ENCODE measurements around the gene ABCA10.

The ABCA10 gene

DNA sequence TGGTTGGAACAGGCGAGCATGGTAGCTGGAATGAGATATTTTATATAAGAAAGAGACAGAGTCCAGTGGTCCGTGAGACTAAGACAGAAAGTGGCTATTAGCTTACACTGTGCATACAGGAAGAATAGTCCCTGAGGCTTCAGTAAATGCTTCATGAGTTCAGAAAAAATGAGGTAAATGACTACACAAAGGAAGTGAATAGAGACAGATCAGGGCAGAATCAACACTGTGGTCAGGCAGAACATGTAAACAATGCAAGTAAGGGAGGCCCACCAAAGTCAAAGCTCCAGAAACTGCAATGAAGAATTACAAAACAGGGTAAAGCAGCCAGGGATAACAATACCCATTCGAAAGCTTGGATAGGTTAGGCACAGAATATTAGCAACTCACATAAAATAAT is 4.8 kb downstream of the ABCA10 start:
- no peak overlapping the region for H2AFZ ChIP-seq (ENCODE audit: low read length)
- peaks cover 6% of the 10 kb centered on the region for H3K4me1 ChIP-seq (ENCODE audit: insufficient read depth, low read length, severe bottlenecking)
- H3F3A ChIP-seq (ENCODE audit: insufficient read depth, low read length), result no peaks in the 10 kb centered on the region
- H3K9me2 ChIP-seq (ENCODE audit: low read depth, low read length), result no peaks in the 10 kb centered on the region
- no peak overlapping the region for H3K4me2 ChIP-seq (ENCODE audit: low read length)
- H3K79me2 ChIP-seq (ENCODE audit: insufficient read depth, low read length), result no peaks in the 10 kb centered on the region
- H3K4me3 ChIP-seq (ENCODE audit: low read depth, low read length, poor library complexity, severe bottlenecking), result no peak overlapping the region
- no peaks in the 10 kb centered on the region for H3K9me3 ChIP-seq (ENCODE audit: low read length)
- H3K27ac ChIP-seq (ENCODE audit: low read depth, low read length, poor library complexity, severe bottlenecking), result no peak overlapping the region
- H3K36me3 ChIP-seq (ENCODE audit: insufficient read depth, low read length), result no peaks in the 10 kb centered on the region
- H4K20me1 ChIP-seq (ENCODE audit: insufficient read depth, low read length), result no peaks in the 10 kb centered on the region
- TF ChIP-seq, protein P1, sequence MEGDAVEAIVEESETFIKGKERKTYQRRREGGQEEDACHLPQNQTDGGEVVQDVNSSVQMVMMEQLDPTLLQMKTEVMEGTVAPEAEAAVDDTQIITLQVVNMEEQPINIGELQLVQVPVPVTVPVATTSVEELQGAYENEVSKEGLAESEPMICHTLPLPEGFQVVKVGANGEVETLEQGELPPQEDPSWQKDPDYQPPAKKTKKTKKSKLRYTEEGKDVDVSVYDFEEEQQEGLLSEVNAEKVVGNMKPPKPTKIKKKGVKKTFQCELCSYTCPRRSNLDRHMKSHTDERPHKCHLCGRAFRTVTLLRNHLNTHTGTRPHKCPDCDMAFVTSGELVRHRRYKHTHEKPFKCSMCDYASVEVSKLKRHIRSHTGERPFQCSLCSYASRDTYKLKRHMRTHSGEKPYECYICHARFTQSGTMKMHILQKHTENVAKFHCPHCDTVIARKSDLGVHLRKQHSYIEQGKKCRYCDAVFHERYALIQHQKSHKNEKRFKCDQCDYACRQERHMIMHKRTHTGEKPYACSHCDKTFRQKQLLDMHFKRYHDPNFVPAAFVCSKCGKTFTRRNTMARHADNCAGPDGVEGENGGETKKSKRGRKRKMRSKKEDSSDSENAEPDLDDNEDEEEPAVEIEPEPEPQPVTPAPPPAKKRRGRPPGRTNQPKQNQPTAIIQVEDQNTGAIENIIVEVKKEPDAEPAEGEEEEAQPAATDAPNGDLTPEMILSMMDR (IDR thresholded peaks at IDR 0.05; ENCODE audit: low read length), result no peak
- TF ChIP-seq EZH2 (IDR thresholded peaks at IDR 0.05; ENCODE audit: borderline replicate concordance, low read length), result no peak
- no peaks in the 10 kb centered on the region for H3K27me3 ChIP-seq (ENCODE audit: insufficient read depth, low read length)
- H3K9ac ChIP-seq (ENCODE audit: low read length), result no peak overlapping the region

DNA sequence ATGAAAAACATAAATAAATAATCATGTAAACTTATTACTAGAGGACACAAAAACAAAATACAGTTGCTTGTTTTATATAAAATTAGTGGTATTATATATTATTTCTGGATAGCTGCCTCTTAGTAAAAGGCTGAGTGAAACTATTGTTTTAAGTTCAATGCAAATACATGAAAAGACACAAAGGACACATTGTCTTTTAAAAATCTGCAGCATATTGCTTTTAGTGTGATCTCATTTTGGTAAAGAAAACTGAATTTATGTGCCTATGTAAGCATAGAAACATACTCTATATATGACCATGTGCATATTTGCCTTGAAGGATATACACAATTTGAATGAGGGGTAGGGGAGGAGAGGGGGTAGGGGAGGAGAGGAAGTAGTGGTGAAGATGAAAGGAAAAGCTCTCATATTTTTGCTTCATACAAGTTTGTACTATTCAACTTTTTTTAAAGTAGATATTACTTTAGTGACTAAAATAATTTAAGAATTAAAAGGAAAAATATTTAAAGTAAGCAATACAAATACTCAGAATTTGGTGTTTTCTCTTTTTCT is 5.8 kb downstream of the ABCA10 start:
- Histone ChIP-seq H3K27ac (ENCODE audit: low read depth, low read length, poor library complexity, severe bottlenecking) (no peak overlapping the region), H3F3A (ENCODE audit: insufficient read depth, low read length) (no peaks in the 10 kb centered on the region), H2AFZ (ENCODE audit: low read length) (no peak overlapping the region), H3K4me1 (ENCODE audit: insufficient read depth, low read length, severe bottlenecking) (peaks cover 2% of the 10 kb centered on the region), H4K20me1 (ENCODE audit: insufficient read depth, low read length) (no peaks in the 10 kb centered on the region), H3K4me3 (ENCODE audit: low read depth, low read length, poor library complexity, severe bottlenecking) (no peak overlapping the region), H3K36me3 (ENCODE audit: insufficient read depth, low read length) (no peaks in the 10 kb centered on the region), H3K9me2 (ENCODE audit: low read depth, low read length) (no peaks in the 10 kb centered on the region), H3K27me3 (ENCODE audit: insufficient read depth, low read length) (no peaks in the 10 kb centered on the region), H3K9me3 (ENCODE audit: low read length) (no peaks in the 10 kb centered on the region), H3K4me2 (ENCODE audit: low read length) (no peak overlapping the region), H3K79me2 (ENCODE audit: insufficient read depth, low read length) (no peaks in the 10 kb centered on the region), H3K9ac (ENCODE audit: low read length) (no peak overlapping the region)
- no peak for TF ChIP-seq EZH2 (IDR thresholded peaks at IDR 0.05; ENCODE audit: borderline replicate concordance, low read length)
- TF ChIP-seq, protein P1 (IDR thresholded peaks at IDR 0.05; ENCODE audit: low read length), result no peak

DNA sequence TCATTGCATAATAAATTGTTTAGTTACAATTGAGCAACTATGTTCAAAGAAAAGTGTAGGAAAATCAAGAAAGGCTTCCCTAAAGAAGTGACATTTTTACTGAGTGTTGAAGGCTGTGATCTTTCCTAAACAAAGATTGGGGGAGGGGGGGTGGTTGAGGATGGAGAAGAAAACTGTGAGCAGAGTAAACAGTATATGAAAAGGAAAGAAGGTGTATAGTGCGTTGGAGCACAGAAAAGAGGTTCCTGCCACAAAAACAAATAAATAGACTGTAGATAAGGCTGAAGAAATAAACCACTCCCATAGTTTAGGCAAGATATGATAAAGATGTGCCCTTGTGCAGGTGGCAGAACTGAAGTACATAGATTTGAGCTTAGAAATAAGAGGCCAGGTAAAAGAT is 8.5 kb downstream of the ABCA10 start:
- H3K27ac ChIP-seq (ENCODE audit: low read depth, low read length, poor library complexity, severe bottlenecking), result no peak overlapping the region
- no peak overlapping the region for H3K9ac ChIP-seq (ENCODE audit: low read length)
- no peak overlapping the region for H3K4me2 ChIP-seq (ENCODE audit: low read length)
- no peak overlapping the region for H3K4me3 ChIP-seq (ENCODE audit: low read depth, low read length, poor library complexity, severe bottlenecking)
- H3K4me1 ChIP-seq (ENCODE audit: insufficient read depth, low read length, severe bottlenecking), result no peaks in the 10 kb centered on the region
- TF ChIP-seq EZH2 (IDR thresholded peaks at IDR 0.05; ENCODE audit: borderline replicate concordance, low read length), result no peak
- TF ChIP-seq, protein P1 (IDR thresholded peaks at IDR 0.05; ENCODE audit: low read length), result no peak
- no peaks in the 10 kb centered on the region for H3K9me2 ChIP-seq (ENCODE audit: low read depth, low read length)
- H3K79me2 ChIP-seq (ENCODE audit: insufficient read depth, low read length), result no peaks in the 10 kb centered on the region
- no peaks in the 10 kb centered on the region for H3K9me3 ChIP-seq (ENCODE audit: low read length)
- no peak overlapping the region for H2AFZ ChIP-seq (ENCODE audit: low read length)
- no peaks in the 10 kb centered on the region for H3K27me3 ChIP-seq (ENCODE audit: insufficient read depth, low read length)
- H3K36me3 ChIP-seq (ENCODE audit: insufficient read depth, low read length), result no peaks in the 10 kb centered on the region
- no peaks in the 10 kb centered on the region for H4K20me1 ChIP-seq (ENCODE audit: insufficient read depth, low read length)
- H3F3A ChIP-seq (ENCODE audit: insufficient read depth, low read length), result no peaks in the 10 kb centered on the region

Data from OCI-LY1 (cell line).